Liver (tissue), 9 donors: ENCODE measurements around the gene MIDN. TPM values are rescaled to one million over a fixed set of nuclear protein-coding genes. Genes with fewer than 3 reads are reported as not detected.

Experiments used
- DNase-seq: peaks from one replicate; pipeline ENCODE4 v3.0.0-alpha.2; 2017; ENCODE audit warnings: low spot score
- H3K27ac ChIP-seq, 2 donors: one replicate each; pipeline ENCODE4 v1.7.0; 2013; ENCODE audit warnings: inconsistent platforms in 2 of 2, low read length in 2 of 2, control low read depth in 1 of 2, low read depth in 1 of 2, mild to moderate bottlenecking in 1 of 2
- H3K27me3 ChIP-seq, 4 donors: one replicate each; pipeline versions ENCODE4 v1.6.1 to v1.7.0; 2013; ENCODE audit warnings: low read length in 3 of 4, inconsistent platforms in 1 of 4, mild to moderate bottlenecking in 1 of 4, moderate library complexity in 1 of 4; ENCODE audit not compliant: control insufficient read depth in 4 of 4, insufficient read depth in 4 of 4
- H3K36me3 ChIP-seq, 4 donors: one replicate each; pipeline versions ENCODE4 v1.6.1 to v1.7.0; 2013; ENCODE audit warnings: low read length in 3 of 4, mild to moderate bottlenecking in 3 of 4, low read depth in 1 of 4, moderate library complexity in 1 of 4; ENCODE audit not compliant: control insufficient read depth in 4 of 4, insufficient read depth in 3 of 4
- H3K4me1 ChIP-seq, 4 donors: one replicate each; pipeline versions ENCODE4 v1.6.1 to v1.7.0; 2013; ENCODE audit warnings: low read length in 3 of 4, mild to moderate bottlenecking in 3 of 4, moderate library complexity in 1 of 4; ENCODE audit not compliant: control insufficient read depth in 4 of 4, insufficient read depth in 4 of 4
- H3K4me3 ChIP-seq, 3 donors: one replicate each; pipeline versions ENCODE4 v1.6.1 to v1.7.0; 2013; ENCODE audit warnings: low read length in 3 of 3, control low read depth in 1 of 3, low read depth in 1 of 3, mild to moderate bottlenecking in 1 of 3
- H3K9ac ChIP-seq, 2 donors: one replicate each; pipeline ENCODE4 v1.7.0; 2013; ENCODE audit warnings: low read length in 2 of 2, mild to moderate bottlenecking in 2 of 2, moderate library complexity in 2 of 2, control low read depth in 1 of 2, low read depth in 1 of 2
- H3K9me3 ChIP-seq, 4 donors: one replicate each; pipeline versions ENCODE4 v1.6.1 to v1.7.0; 2013; ENCODE audit warnings: low read length in 3 of 4; ENCODE audit not compliant: control insufficient read depth in 4 of 4
- ATF3 ChIP-seq: IDR thresholded peaks from 2 replicates; pipeline ENCODE4 v1.6.1; 2016; ENCODE audit warnings: antibody characterized with exemption
- CTCF ChIP-seq: fragments of 150-350 bp; IDR thresholded peaks from 2 replicates; pipeline ENCODE4 v1.5.1; 2017; ENCODE audit warnings: improper control_type of control experiment, low read depth, low read length; ENCODE audit not compliant: missing input control
- EGR1 ChIP-seq, 2 donors: IDR thresholded peaks; 2 replicates each; pipeline ENCODE4 v1.6.1; 2016 to 2018; ENCODE audit warnings: antibody characterized with exemption in 2 of 2, low read depth in 2 of 2
- FOXA1 ChIP-seq: IDR thresholded peaks from 2 replicates; pipeline ENCODE4 v1.6.1; 2016; ENCODE audit warnings: antibody characterized with exemption
- FOXA2 ChIP-seq: IDR thresholded peaks from 2 replicates; pipeline ENCODE4 v1.6.1; 2016; ENCODE audit warnings: antibody characterized with exemption
- GABPA ChIP-seq, 2 donors: IDR thresholded peaks in 1 of 2; conservative IDR thresholded peaks in 1 of 2; 2 replicates each; pipeline ENCODE4 v1.6.1; 2016; ENCODE audit warnings: antibody characterized with exemption in 2 of 2, mild to moderate bottlenecking in 1 of 2, moderate library complexity in 1 of 2
- HNF4G ChIP-seq: IDR thresholded peaks from 2 replicates; pipeline ENCODE4 v1.6.1; 2016; ENCODE audit warnings: antibody characterized with exemption
- JUND ChIP-seq, 2 donors: IDR thresholded peaks; 2 replicates each; pipeline ENCODE4 v1.6.1; 2016; ENCODE audit warnings: antibody characterized with exemption in 2 of 2
- MAX ChIP-seq: IDR thresholded peaks from 2 replicates; pipeline ENCODE4 v1.6.1; 2016; ENCODE audit warnings: antibody characterized with exemption
- REST ChIP-seq: IDR thresholded peaks from 2 replicates; pipeline ENCODE4 v1.6.1; 2016; ENCODE audit warnings: antibody characterized with exemption, mild to moderate bottlenecking
- RXRA ChIP-seq, 2 donors: IDR thresholded peaks; 2 replicates each; pipeline ENCODE4 v1.6.1; 2017 to 2018; ENCODE audit warnings: antibody characterized with exemption in 2 of 2, mild to moderate bottlenecking in 1 of 2
- SP1 ChIP-seq: IDR thresholded peaks from 2 replicates; pipeline ENCODE4 v1.6.1; 2018; ENCODE audit warnings: antibody characterized with exemption, mild to moderate bottlenecking
- TAF1 ChIP-seq: conservative IDR thresholded peaks from 2 replicates; pipeline ENCODE4 v1.6.1; 2016; ENCODE audit warnings: antibody characterized with exemption, mild to moderate bottlenecking
- WGBS: extraction: QIAGEN DNeasy Blood & Tissue Kit; methylation state at CpG from one replicate; pipeline ENCODE4 v1.1.7; 2013; 5-methylcytosine and 5-hydroxymethylcytosine counted together
- polyA plus RNA-seq, 2 donors: library from polyadenylated mRNA; stranded (reverse) in 1 of 2; unstranded in 1 of 2; fragments of 200-250 nt in 1 of 2; fragments of >200 nt in 1 of 2; fragmentation: Nextera tagmentation in 1 of 2; extraction: Ambion mirVana in 1 of 2; gene quantifications; one replicate each; pipeline versions ENCODE4 v1.2.1 to v1.2.3, GENCODE V29; 2013 to 2015
- total RNA-seq, 2 donors: library from RNA; depleted of rRNA; stranded (reverse); fragments of >200 nt; gene quantifications; one replicate each; pipeline ENCODE4 v1.2.3, GENCODE V29; 2014
- donor health status: healthy.
- donor health status: healthy.
- donor health status: healthy.
- donor health status: healthy.
- donor health status: healthy.

Gene MIDN
- total and polyA plus RNA-seq, 4 donors, result 2.9 to 22.9 (median 11.8) TPM

GRCh38 chr19:1249990-1250436 is 1.6 kb downstream of the MIDN start:
- H3K4me1 ChIP-seq, result peaks cover 25 to 66% (median 45%) of the 10 kb centered on the region in 4 donors
- H3K9ac ChIP-seq, result no peak overlapping the region
- under 1% methylated on average over 67 of the region's 67 CpGs for WGBS

GRCh38 chr19:1250437-1251260 is 2.3 kb downstream of the MIDN start:
- Histone ChIP-seq H3K9me3 (no peaks in the 10 kb centered on the region), H3K9ac (peak overlapping the region; percentile 22 to 54), H3K4me1 (peaks cover 25 to 66% (median 45%) of the 10 kb centered on the region in 4 donors), H3K4me3 (peak overlapping the region; percentile 55 to 75 (median 75)), H3K36me3 (peaks cover 10 to 17% (median 12%) of the 10 kb centered on the region in 4 donors), H3K27me3 (no peaks in the 10 kb centered on the region), H3K27ac (peak overlapping the region; percentile 90 to 97)
- DNase-seq, result no peak
- 2% methylated on average over 88 of the region's 90 CpGs for WGBS
- TF ChIP-seq JUND (IDR thresholded peaks at IDR 0.05) (no peak), TAF1 (no peak), HNF4G (no peak), EGR1 (IDR thresholded peaks at IDR 0.05; ENCODE audit: low read depth in 2 of 2) (no peak), SP1 (no peak), GABPA (IDR thresholded peaks at IDR 0.05 in 1 of 2, conservative IDR thresholded peaks at IDR 0.05 in 1 of 2) (no peak), CTCF (no peak), FOXA2 (no peak), ATF3 (no peak), REST (no peak), MAX (no peak), FOXA1 (no peak), RXRA (IDR thresholded peaks at IDR 0.05) (no peak)

More at GRCh38 chr19:1249990-1250436, 1.6 kb downstream of the MIDN start:
- Histone ChIP-seq H3K9me3 (no peaks in the 10 kb centered on the region), H3K4me3 (peak overlapping the region; percentile 55 to 75 (median 75)), H3K27me3 (no peaks in the 10 kb centered on the region), H3K36me3 (peaks cover 4 to 15% (median 6%) of the 10 kb centered on the region in 4 donors), H3K27ac (peak overlapping the region; percentile 46 to 58)
- TF ChIP-seq FOXA1 (no peak), MAX (no peak), EGR1 (IDR thresholded peaks at IDR 0.05; ENCODE audit: low read depth in 2 of 2) (no peak), TAF1 (no peak), HNF4G (no peak)
- DNase-seq, result no peak
